Liver (tissue), 9 donors: ENCODE measurements around the gene DNAH5. TPM values are rescaled to one million over a fixed set of nuclear protein-coding genes. Genes with fewer than 3 reads are reported as not detected.

Experiments used
- DNase-seq: peaks from one replicate; pipeline ENCODE4 v3.0.0-alpha.2; 2017; ENCODE audit warnings: low spot score
- H3K27ac ChIP-seq, 2 donors: one replicate each; pipeline ENCODE4 v1.7.0; 2013; ENCODE audit warnings: inconsistent platforms in 2 of 2, low read length in 2 of 2, control low read depth in 1 of 2, low read depth in 1 of 2, mild to moderate bottlenecking in 1 of 2
- H3K27me3 ChIP-seq, 4 donors: one replicate each; pipeline versions ENCODE4 v1.6.1 to v1.7.0; 2013; ENCODE audit warnings: low read length in 3 of 4, inconsistent platforms in 1 of 4, mild to moderate bottlenecking in 1 of 4, moderate library complexity in 1 of 4; ENCODE audit not compliant: control insufficient read depth in 4 of 4, insufficient read depth in 4 of 4
- H3K36me3 ChIP-seq, 4 donors: one replicate each; pipeline versions ENCODE4 v1.6.1 to v1.7.0; 2013; ENCODE audit warnings: low read length in 3 of 4, mild to moderate bottlenecking in 3 of 4, low read depth in 1 of 4, moderate library complexity in 1 of 4; ENCODE audit not compliant: control insufficient read depth in 4 of 4, insufficient read depth in 3 of 4
- H3K4me1 ChIP-seq, 4 donors: one replicate each; pipeline versions ENCODE4 v1.6.1 to v1.7.0; 2013; ENCODE audit warnings: low read length in 3 of 4, mild to moderate bottlenecking in 3 of 4, moderate library complexity in 1 of 4; ENCODE audit not compliant: control insufficient read depth in 4 of 4, insufficient read depth in 4 of 4
- H3K4me3 ChIP-seq, 3 donors: one replicate each; pipeline versions ENCODE4 v1.6.1 to v1.7.0; 2013; ENCODE audit warnings: low read length in 3 of 3, control low read depth in 1 of 3, low read depth in 1 of 3, mild to moderate bottlenecking in 1 of 3
- H3K9ac ChIP-seq, 2 donors: one replicate each; pipeline ENCODE4 v1.7.0; 2013; ENCODE audit warnings: low read length in 2 of 2, mild to moderate bottlenecking in 2 of 2, moderate library complexity in 2 of 2, control low read depth in 1 of 2, low read depth in 1 of 2
- H3K9me3 ChIP-seq, 4 donors: one replicate each; pipeline versions ENCODE4 v1.6.1 to v1.7.0; 2013; ENCODE audit warnings: low read length in 3 of 4; ENCODE audit not compliant: control insufficient read depth in 4 of 4
- EGR1 ChIP-seq, 2 donors: IDR thresholded peaks; 2 replicates each; pipeline ENCODE4 v1.6.1; 2016 to 2018; ENCODE audit warnings: antibody characterized with exemption in 2 of 2, low read depth in 2 of 2
- FOXA1 ChIP-seq: IDR thresholded peaks from 2 replicates; pipeline ENCODE4 v1.6.1; 2016; ENCODE audit warnings: antibody characterized with exemption
- FOXA2 ChIP-seq: IDR thresholded peaks from 2 replicates; pipeline ENCODE4 v1.6.1; 2016; ENCODE audit warnings: antibody characterized with exemption
- GABPA ChIP-seq, 2 donors: IDR thresholded peaks in 1 of 2; conservative IDR thresholded peaks in 1 of 2; 2 replicates each; pipeline ENCODE4 v1.6.1; 2016; ENCODE audit warnings: antibody characterized with exemption in 2 of 2, mild to moderate bottlenecking in 1 of 2, moderate library complexity in 1 of 2
- HNF4A ChIP-seq, 2 donors: conservative IDR thresholded peaks; 2 replicates each; pipeline ENCODE4 v1.6.1; 2016; ENCODE audit warnings: antibody characterized with exemption in 2 of 2, mild to moderate bottlenecking in 2 of 2
- HNF4G ChIP-seq: IDR thresholded peaks from 2 replicates; pipeline ENCODE4 v1.6.1; 2016; ENCODE audit warnings: antibody characterized with exemption
- JUND ChIP-seq, 2 donors: IDR thresholded peaks; 2 replicates each; pipeline ENCODE4 v1.6.1; 2016; ENCODE audit warnings: antibody characterized with exemption in 2 of 2
- NR2F2 ChIP-seq: IDR thresholded peaks from 2 replicates; pipeline ENCODE4 v1.6.1; 2016; ENCODE audit warnings: antibody characterized with exemption
- RAD21 ChIP-seq, 2 donors: IDR thresholded peaks; 2 replicates each; pipeline ENCODE4 v1.6.1; 2016; ENCODE audit warnings: antibody characterized with exemption in 2 of 2, mild to moderate bottlenecking in 2 of 2
- RXRA ChIP-seq, 2 donors: IDR thresholded peaks; 2 replicates each; pipeline ENCODE4 v1.6.1; 2017 to 2018; ENCODE audit warnings: antibody characterized with exemption in 2 of 2, mild to moderate bottlenecking in 1 of 2
- SP1 ChIP-seq: IDR thresholded peaks from 2 replicates; pipeline ENCODE4 v1.6.1; 2018; ENCODE audit warnings: antibody characterized with exemption, mild to moderate bottlenecking
- TAF1 ChIP-seq: conservative IDR thresholded peaks from 2 replicates; pipeline ENCODE4 v1.6.1; 2016; ENCODE audit warnings: antibody characterized with exemption, mild to moderate bottlenecking
- YY1 ChIP-seq: IDR thresholded peaks from 2 replicates; pipeline ENCODE4 v1.6.1; 2016; ENCODE audit warnings: antibody characterized with exemption, mild to moderate bottlenecking
- WGBS: extraction: QIAGEN DNeasy Blood & Tissue Kit; methylation state at CpG from one replicate; pipeline ENCODE4 v1.1.7; 2013; 5-methylcytosine and 5-hydroxymethylcytosine counted together
- polyA plus RNA-seq, 2 donors: library from polyadenylated mRNA; stranded (reverse) in 1 of 2; unstranded in 1 of 2; fragments of 200-250 nt in 1 of 2; fragments of >200 nt in 1 of 2; fragmentation: Nextera tagmentation in 1 of 2; extraction: Ambion mirVana in 1 of 2; gene quantifications; one replicate each; pipeline versions ENCODE4 v1.2.1 to v1.2.3, GENCODE V29; 2013 to 2015
- total RNA-seq, 2 donors: library from RNA; depleted of rRNA; stranded (reverse); fragments of >200 nt; gene quantifications; one replicate each; pipeline ENCODE4 v1.2.3, GENCODE V29; 2014
- TF ChIP-seq, protein P1 (sequence below): IDR thresholded peaks from 2 replicates; pipeline ENCODE4 v1.6.1; 2016; ENCODE audit warnings: antibody characterized with exemption
- TF ChIP-seq, protein P2 (sequence below): IDR thresholded peaks from 2 replicates; pipeline ENCODE4 v1.6.1; 2016; ENCODE audit warnings: antibody characterized with exemption, mild to moderate bottlenecking
- TF ChIP-seq, protein P3 (sequence below): IDR thresholded peaks from 2 replicates; pipeline ENCODE4 v1.6.1; 2016; ENCODE audit warnings: antibody characterized with exemption
- TF ChIP-seq, protein P4 (sequence below): fragments of 150-350 bp; IDR thresholded peaks from 2 replicates; pipeline ENCODE4 v1.5.1; 2017; ENCODE audit warnings: improper control_type of control experiment, low read depth, low read length; ENCODE audit not compliant: missing input control
- TF ChIP-seq, protein P5 (sequence below): IDR thresholded peaks from 2 replicates; pipeline ENCODE4 v1.6.1; 2016; ENCODE audit warnings: antibody characterized with exemption
- donor health status: healthy.
- donor health status: healthy.
- donor health status: healthy.
- donor health status: healthy.
- donor health status: healthy.

The DNAH5 gene
- total and polyA plus RNA-seq, 4 donors = 0.19 to 14.8 (median 4.4) TPM

DNA sequence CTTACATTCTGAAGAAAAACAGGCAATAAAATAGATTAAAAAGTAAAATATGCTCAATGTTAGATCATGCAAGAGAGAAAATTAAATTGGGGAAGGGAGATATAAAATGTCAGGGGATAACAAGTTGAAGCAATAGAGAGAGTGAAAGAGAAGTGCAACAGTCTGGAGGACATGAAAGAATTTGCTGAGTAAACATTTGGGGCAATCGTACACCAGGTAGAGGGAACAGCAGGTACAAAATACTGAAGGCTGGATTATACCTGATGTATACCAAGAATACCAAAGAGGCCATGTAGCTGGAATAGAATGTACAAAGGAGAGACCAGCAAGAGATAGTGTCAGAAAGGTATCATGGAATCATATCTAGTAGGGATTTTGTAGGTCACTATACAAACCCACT lies 300.8 kb downstream of the DNAH5 start:
- no peak for DNase-seq
- Histone ChIP-seq H3K4me3 (no peak overlapping the region), H3K27ac (no peak overlapping the region), H3K9ac (no peak overlapping the region), H3K27me3 (no peaks in the 10 kb centered on the region), H3K4me1 (peaks cover 0 to 3% (median 0%) of the 10 kb centered on the region in 4 donors), H3K9me3 (no peaks in the 10 kb centered on the region), H3K36me3 (no peaks in the 10 kb centered on the region)
- WGBS = 23% methylated on average over 1 of the region's 1 CpG
- TF ChIP-seq NR2F2 (no peak), EGR1 (IDR thresholded peaks at IDR 0.05; ENCODE audit: low read depth in 2 of 2) (no peak), TAF1 (no peak), HNF4G (no peak), YY1 (no peak), RXRA (IDR thresholded peaks at IDR 0.05) (no peak), RAD21 (IDR thresholded peaks at IDR 0.05) (no peak), SP1 (no peak), GABPA (IDR thresholded peaks at IDR 0.05 in 1 of 2, conservative IDR thresholded peaks at IDR 0.05 in 1 of 2) (no peak), JUND (IDR thresholded peaks at IDR 0.05) (no peak), FOXA2 (no peak), FOXA1 (no peak), HNF4A (conservative IDR thresholded peaks at IDR 0.05) (no peak)
- TF ChIP-seq, protein P1, sequence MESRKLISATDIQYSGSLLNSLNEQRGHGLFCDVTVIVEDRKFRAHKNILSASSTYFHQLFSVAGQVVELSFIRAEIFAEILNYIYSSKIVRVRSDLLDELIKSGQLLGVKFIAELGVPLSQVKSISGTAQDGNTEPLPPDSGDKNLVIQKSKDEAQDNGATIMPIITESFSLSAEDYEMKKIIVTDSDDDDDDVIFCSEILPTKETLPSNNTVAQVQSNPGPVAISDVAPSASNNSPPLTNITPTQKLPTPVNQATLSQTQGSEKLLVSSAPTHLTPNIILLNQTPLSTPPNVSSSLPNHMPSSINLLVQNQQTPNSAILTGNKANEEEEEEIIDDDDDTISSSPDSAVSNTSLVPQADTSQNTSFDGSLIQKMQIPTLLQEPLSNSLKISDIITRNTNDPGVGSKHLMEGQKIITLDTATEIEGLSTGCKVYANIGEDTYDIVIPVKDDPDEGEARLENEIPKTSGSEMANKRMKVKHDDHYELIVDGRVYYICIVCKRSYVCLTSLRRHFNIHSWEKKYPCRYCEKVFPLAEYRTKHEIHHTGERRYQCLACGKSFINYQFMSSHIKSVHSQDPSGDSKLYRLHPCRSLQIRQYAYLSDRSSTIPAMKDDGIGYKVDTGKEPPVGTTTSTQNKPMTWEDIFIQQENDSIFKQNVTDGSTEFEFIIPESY = no peak
- TF ChIP-seq, protein P2, sequence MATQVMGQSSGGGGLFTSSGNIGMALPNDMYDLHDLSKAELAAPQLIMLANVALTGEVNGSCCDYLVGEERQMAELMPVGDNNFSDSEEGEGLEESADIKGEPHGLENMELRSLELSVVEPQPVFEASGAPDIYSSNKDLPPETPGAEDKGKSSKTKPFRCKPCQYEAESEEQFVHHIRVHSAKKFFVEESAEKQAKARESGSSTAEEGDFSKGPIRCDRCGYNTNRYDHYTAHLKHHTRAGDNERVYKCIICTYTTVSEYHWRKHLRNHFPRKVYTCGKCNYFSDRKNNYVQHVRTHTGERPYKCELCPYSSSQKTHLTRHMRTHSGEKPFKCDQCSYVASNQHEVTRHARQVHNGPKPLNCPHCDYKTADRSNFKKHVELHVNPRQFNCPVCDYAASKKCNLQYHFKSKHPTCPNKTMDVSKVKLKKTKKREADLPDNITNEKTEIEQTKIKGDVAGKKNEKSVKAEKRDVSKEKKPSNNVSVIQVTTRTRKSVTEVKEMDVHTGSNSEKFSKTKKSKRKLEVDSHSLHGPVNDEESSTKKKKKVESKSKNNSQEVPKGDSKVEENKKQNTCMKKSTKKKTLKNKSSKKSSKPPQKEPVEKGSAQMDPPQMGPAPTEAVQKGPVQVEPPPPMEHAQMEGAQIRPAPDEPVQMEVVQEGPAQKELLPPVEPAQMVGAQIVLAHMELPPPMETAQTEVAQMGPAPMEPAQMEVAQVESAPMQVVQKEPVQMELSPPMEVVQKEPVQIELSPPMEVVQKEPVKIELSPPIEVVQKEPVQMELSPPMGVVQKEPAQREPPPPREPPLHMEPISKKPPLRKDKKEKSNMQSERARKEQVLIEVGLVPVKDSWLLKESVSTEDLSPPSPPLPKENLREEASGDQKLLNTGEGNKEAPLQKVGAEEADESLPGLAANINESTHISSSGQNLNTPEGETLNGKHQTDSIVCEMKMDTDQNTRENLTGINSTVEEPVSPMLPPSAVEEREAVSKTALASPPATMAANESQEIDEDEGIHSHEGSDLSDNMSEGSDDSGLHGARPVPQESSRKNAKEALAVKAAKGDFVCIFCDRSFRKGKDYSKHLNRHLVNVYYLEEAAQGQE = no peak
- TF ChIP-seq, protein P3, sequence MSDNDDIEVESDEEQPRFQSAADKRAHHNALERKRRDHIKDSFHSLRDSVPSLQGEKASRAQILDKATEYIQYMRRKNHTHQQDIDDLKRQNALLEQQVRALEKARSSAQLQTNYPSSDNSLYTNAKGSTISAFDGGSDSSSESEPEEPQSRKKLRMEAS = no peak
- TF ChIP-seq, protein P4, sequence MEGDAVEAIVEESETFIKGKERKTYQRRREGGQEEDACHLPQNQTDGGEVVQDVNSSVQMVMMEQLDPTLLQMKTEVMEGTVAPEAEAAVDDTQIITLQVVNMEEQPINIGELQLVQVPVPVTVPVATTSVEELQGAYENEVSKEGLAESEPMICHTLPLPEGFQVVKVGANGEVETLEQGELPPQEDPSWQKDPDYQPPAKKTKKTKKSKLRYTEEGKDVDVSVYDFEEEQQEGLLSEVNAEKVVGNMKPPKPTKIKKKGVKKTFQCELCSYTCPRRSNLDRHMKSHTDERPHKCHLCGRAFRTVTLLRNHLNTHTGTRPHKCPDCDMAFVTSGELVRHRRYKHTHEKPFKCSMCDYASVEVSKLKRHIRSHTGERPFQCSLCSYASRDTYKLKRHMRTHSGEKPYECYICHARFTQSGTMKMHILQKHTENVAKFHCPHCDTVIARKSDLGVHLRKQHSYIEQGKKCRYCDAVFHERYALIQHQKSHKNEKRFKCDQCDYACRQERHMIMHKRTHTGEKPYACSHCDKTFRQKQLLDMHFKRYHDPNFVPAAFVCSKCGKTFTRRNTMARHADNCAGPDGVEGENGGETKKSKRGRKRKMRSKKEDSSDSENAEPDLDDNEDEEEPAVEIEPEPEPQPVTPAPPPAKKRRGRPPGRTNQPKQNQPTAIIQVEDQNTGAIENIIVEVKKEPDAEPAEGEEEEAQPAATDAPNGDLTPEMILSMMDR = no peak
- TF ChIP-seq, protein P5, sequence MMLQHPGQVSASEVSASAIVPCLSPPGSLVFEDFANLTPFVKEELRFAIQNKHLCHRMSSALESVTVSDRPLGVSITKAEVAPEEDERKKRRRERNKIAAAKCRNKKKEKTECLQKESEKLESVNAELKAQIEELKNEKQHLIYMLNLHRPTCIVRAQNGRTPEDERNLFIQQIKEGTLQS = no peak
